Activated naive CD4-positive, alpha-beta T cell treated with anti-CD3 and anti-CD28 coated beads, Interleukin-2, amount 10 ng/mL, durations not matched to agents 7 days and 5 days (primary cell): ENCODE measurements around the gene SLC5A10.
"Not testable (repeated sequence)": the region's sequence is repeated elsewhere in the genome, so short reads cannot be mapped to it uniquely, and the experiment has no call there.

Source experiments
- CTCF ChIA-PET: fragments of 350-600 bp; sonication (Branson Sonifier 250); formaldehyde crosslinking; loops from one replicate; lab custom pipeline; 2021; ENCODE audit warnings: antibody characterized with exemption; lab: Charles Lee
- DNase-seq: peaks from one replicate; pipeline ENCODE4 v3.0.0-alpha.2; 2020
- H3K27ac Mint-ChIP-seq: one replicate; pipeline ENCODE4 v1.8.0; 2021; ENCODE audit warnings: mild to moderate bottlenecking, moderate library complexity, mixed read lengths
- H3K27me3 Mint-ChIP-seq: one replicate; pipeline ENCODE4 v1.8.0; 2021; ENCODE audit warnings: mild to moderate bottlenecking, mixed read lengths
- H3K36me3 Mint-ChIP-seq: one replicate; pipeline ENCODE4 v1.8.0; 2021; ENCODE audit warnings: mixed read lengths
- H3K4me1 Mint-ChIP-seq: one replicate; pipeline ENCODE4 v1.8.0; 2021; ENCODE audit warnings: mixed read lengths
- H3K4me3 Mint-ChIP-seq: one replicate; pipeline ENCODE4 v1.8.0; 2021; ENCODE audit warnings: mild to moderate bottlenecking, moderate library complexity, mixed read lengths
- H3K9me3 Mint-ChIP-seq: one replicate; pipeline ENCODE4 v1.8.0; 2021; ENCODE audit warnings: mixed read lengths

Gene SLC5A10

GRCh38 chr17:18955009-18955408 is 3.0 kb downstream of the SLC5A10 start:
- peak overlapping the region; percentile 81 for H3K27ac Mint-ChIP-seq
- no peak for DNase-seq
- peaks cover 38% of the 10 kb centered on the region for H3K4me1 Mint-ChIP-seq
- CTCF ChIA-PET = interaction anchor here (0.6 kb wide), 1 partner anchor 105 kb away, joined by 3 read pairs; no protein-coding TSS in a partner anchor
- H3K4me3 Mint-ChIP-seq = no peak overlapping the region
- peaks cover 2% of the 10 kb centered on the region for H3K9me3 Mint-ChIP-seq
- peaks cover 3% of the 10 kb centered on the region for H3K36me3 Mint-ChIP-seq
- peaks cover 34% of the 10 kb centered on the region for H3K27me3 Mint-ChIP-seq

- H3K36me3 Mint-ChIP-seq, H3K4me3 Mint-ChIP-seq, CTCF ChIA-PET, H3K9me3 Mint-ChIP-seq, DNase-seq: not testable (repeated sequence)
- peaks cover 24% of the 10 kb centered on the region for H3K27me3 Mint-ChIP-seq
- peak overlapping the region; percentile 81 for H3K27ac Mint-ChIP-seq
- H3K4me1 Mint-ChIP-seq = peaks cover 44% of the 10 kb centered on the region
These were observed 4.1 kb downstream of the SLC5A10 start for GRCh38 chr17:18956021-18956420.

DNA sequence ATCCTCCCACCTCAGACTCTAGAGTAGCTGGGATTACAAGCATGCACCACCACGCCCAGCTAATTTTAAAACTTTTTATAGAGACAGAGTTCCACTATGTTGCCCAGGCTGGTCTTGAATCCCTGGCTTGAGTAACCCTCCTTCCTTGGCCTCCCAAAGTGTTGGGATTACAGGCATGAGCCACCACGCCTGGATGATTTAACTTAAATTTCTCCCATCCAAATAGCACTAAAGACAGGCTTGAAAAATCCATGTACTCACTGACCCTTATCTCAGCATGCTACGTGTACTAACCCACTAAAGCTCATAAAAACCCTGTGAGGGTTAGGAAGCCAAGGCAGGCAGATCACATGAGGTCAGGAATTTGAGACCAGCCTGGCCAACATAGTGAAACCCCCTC is 4.6 kb downstream of the SLC5A10 start:
- DNase-seq = peak; percentile 14
- H3K4me1 Mint-ChIP-seq = peaks cover 44% of the 10 kb centered on the region
- peaks cover 18% of the 10 kb centered on the region for H3K27me3 Mint-ChIP-seq
- H3K36me3 Mint-ChIP-seq = peaks cover 3% of the 10 kb centered on the region
- H3K4me3 Mint-ChIP-seq = no peak overlapping the region
- H3K9me3 Mint-ChIP-seq = peaks cover 2% of the 10 kb centered on the region
- peak overlapping the region; percentile 37 for H3K27ac Mint-ChIP-seq
- CTCF ChIA-PET = interaction anchor here (1.4 kb wide), 1 partner anchor 331 kb away, joined by 4 read pairs; no protein-coding TSS in a partner anchor

DNA sequence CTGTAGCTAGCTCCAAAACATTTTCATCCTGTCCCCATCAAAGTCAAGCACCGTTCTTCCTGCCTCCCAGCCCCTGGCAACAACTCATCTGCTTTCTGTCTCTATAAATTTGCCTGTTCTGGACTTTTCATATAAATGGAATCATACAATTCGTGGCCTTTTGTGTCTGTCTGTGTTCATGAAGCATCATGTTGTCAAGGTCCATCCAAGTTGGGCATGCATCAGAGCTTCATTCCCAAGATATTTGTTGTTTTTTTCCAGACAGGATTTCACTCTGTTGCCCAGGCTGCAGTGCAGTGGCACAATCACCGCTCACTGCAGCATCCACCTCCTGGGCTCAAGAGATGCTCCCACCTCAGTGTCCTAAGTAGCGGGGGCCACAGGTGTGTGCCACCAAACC is 5.9 kb downstream of the SLC5A10 start:
- CTCF ChIA-PET = interaction anchor here (1.4 kb wide), 1 partner anchor 332 kb away, joined by 4 read pairs; no protein-coding TSS in a partner anchor

DNA sequence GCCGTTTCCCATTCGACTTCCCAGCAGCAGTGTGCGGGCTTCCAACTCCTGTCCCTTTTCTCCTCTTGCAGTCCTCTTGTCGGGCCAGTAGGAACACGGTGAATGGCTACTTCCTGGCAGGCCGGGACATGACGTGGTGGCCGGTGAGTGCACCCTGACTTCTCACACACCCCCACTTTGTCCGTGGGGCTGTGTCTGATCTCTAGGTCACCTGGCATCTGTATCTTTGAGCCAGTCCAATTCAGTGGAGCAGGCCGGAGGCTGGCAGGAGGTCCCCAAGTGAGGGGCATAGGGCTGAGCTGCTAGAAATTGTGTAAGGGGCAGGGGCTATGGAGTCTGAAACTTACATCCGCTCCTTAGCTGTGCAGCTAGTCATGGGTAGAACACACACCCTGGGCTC is 6.6 kb downstream of the SLC5A10 start:
- Mint-ChIP-seq H3K9me3 (peaks cover 2% of the 10 kb centered on the region), H3K36me3 (peaks cover 3% of the 10 kb centered on the region)

More for the DNA sequence above, 5.9 kb downstream of the SLC5A10 start:
- Mint-ChIP-seq H3K4me1 (peaks cover 44% of the 10 kb centered on the region), H3K27ac (no peak overlapping the region), H3K36me3 (peaks cover 3% of the 10 kb centered on the region), H3K4me3 (no peak overlapping the region), H3K27me3 (peaks cover 15% of the 10 kb centered on the region), H3K9me3 (peaks cover 2% of the 10 kb centered on the region)
- DNase-seq = peak; percentile 16

GRCh38 chr17:18959071-18959844 is 7.3 kb downstream of the SLC5A10 start:
- peaks cover 2% of the 10 kb centered on the region for H3K9me3 Mint-ChIP-seq
- H3K36me3 Mint-ChIP-seq = peaks cover 2% of the 10 kb centered on the region
- CTCF ChIA-PET = no interaction called here
- peaks cover 17% of the 10 kb centered on the region for H3K27me3 Mint-ChIP-seq
- no peak for DNase-seq
- H3K27ac Mint-ChIP-seq = no peak overlapping the region
- H3K4me1 Mint-ChIP-seq = peaks cover 36% of the 10 kb centered on the region
- no peak overlapping the region for H3K4me3 Mint-ChIP-seq

More for the DNA sequence above, 6.6 kb downstream of the SLC5A10 start:
- DNase-seq = peak; percentile 17
- Mint-ChIP-seq H3K4me1 (peaks cover 42% of the 10 kb centered on the region), H3K27me3 (peaks cover 15% of the 10 kb centered on the region), H3K4me3 (no peak overlapping the region), H3K27ac (no peak overlapping the region)
- CTCF ChIA-PET = no interaction called here

- H3K27ac Mint-ChIP-seq = no peak overlapping the region
- H3K36me3 Mint-ChIP-seq = no peaks in the 10 kb centered on the region
- H3K27me3 Mint-ChIP-seq = peaks cover 14% of the 10 kb centered on the region
- DNase-seq = no peak
- CTCF ChIA-PET = interaction anchor here (1.0 to 1.5 kb wide), 4 partner anchors 13 to 100 kb away, joined by 3 to 9 read pairs (median 4); no protein-coding TSS in a partner anchor
- peaks cover 30% of the 10 kb centered on the region for H3K4me1 Mint-ChIP-seq
- no peak overlapping the region for H3K4me3 Mint-ChIP-seq
- peaks cover 2% of the 10 kb centered on the region for H3K9me3 Mint-ChIP-seq
These were observed 7.9 kb downstream of the SLC5A10 start for GRCh38 chr17:18959845-18960240.

DNA sequence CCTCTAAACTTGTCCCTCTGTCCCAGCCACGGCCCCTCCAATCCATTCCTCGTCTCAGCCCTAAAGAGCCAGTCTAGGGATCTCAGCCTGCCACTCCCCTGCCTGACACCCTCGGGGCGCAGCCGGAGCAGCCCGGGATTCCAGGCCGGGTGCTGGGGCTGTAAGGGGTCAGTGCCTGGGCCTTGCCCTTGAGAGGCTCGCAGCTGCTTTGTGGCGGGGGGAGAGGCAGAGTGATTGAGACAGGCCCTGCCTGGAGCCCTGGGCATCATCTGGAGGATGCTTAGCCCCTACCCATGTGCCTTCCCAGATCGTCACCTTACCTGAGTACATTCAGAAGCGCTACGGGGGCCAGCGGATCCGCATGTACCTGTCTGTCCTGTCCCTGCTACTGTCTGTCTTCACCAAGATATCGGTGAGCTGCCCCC is 8.3 kb downstream of the SLC5A10 start:
- Mint-ChIP-seq H3K27me3 (peaks cover 14% of the 10 kb centered on the region), H3K27ac (no peak overlapping the region), H3K36me3 (no peaks in the 10 kb centered on the region), H3K9me3 (peaks cover 2% of the 10 kb centered on the region), H3K4me3 (no peak overlapping the region), H3K4me1 (peaks cover 26% of the 10 kb centered on the region)
- DNase-seq = no peak
- CTCF ChIA-PET = interaction anchor here (1.0 to 1.5 kb wide), 6 partner anchors 12 to 101 kb away, joined by 3 to 9 read pairs (median 4); no protein-coding TSS in a partner anchor

GRCh38 chr17:18960803-18961511 is 9.0 kb downstream of the SLC5A10 start:
- H3K27ac Mint-ChIP-seq = peak overlapping the region; percentile 26
- H3K4me1 Mint-ChIP-seq = peaks cover 20% of the 10 kb centered on the region
- CTCF ChIA-PET = interaction anchor here (0.6 to 1.6 kb wide), 26 partner anchors 9 to 335 kb away, joined by 3 to 9 read pairs (median 3); no protein-coding TSS in a partner anchor
- DNase-seq = peak; percentile 83
- peaks cover 14% of the 10 kb centered on the region for H3K27me3 Mint-ChIP-seq
- H3K9me3 Mint-ChIP-seq = peaks cover 2% of the 10 kb centered on the region
- no peak overlapping the region for H3K4me3 Mint-ChIP-seq
- H3K36me3 Mint-ChIP-seq = no peaks in the 10 kb centered on the region

DNA sequence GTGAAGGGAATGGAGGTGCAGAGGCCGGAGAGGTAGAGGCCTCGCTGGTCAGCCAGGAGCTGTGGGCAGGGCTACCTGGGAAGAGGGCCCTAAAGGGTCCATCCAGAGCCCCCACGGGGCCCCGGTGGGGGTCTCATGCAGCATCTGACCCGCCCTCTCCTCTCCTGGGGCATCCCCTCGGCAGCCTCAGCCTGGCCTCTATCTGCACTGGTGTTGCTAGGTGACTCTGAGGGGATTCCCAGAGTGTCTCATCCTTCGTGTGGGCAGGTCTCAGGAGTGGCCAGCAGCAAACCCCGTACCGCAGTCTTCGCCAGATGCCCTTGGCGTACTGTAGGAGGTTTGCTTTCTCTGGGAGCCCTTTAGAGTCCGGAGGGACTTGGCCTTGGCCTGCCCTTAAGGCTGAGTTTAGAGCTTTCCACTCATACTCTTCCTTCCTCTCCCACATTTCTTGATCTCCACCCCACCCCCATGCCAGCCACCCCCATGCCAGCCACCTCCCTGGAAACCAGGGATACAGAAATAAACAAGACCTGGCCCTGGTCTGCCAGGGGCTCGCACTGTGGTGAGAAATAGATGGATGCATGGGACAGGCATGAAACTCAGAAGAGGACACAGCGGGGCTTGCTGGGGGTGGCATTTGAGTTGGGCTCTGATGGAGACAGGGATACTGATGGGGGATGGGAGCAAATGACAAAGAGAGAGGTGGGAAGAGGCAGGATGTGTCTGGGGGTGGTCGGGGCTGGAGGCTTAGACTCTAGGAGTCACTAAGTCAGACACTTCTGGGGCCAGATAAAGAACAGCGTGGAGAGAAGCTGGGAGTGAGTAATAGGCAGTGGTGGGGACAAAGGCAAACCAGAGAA is 9.9 kb downstream of the SLC5A10 start:
- H3K27me3 Mint-ChIP-seq = peaks cover 14% of the 10 kb centered on the region
- DNase-seq = no peak
- no peak overlapping the region for H3K4me3 Mint-ChIP-seq
- CTCF ChIA-PET = interaction anchor here (0.7 to 1.6 kb wide), 22 partner anchors 8 to 336 kb away, joined by 3 to 9 read pairs (median 3); no protein-coding TSS in a partner anchor
- H3K36me3 Mint-ChIP-seq = no peaks in the 10 kb centered on the region
- H3K9me3 Mint-ChIP-seq = no peaks in the 10 kb centered on the region
- H3K27ac Mint-ChIP-seq = no peak overlapping the region
- H3K4me1 Mint-ChIP-seq = peaks cover 13% of the 10 kb centered on the region

DNA sequence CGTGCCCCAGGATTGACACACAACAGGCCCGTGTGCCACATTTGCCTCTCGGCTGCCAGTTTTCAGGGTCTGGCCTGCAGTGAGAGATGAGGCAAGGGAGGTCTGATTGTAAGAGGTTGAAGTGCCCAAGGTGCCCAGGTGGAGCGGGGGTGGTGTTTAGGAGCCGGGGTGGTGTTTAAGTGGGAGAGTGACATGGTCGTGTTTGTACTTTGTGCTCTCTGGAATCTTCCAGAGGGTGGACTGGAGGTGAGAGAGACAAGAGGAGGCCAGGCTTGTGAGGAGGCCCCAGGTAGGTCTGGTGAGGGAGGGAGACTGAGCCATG is 10.5 kb downstream of the SLC5A10 start:
- Mint-ChIP-seq H3K4me1 (peaks cover 10% of the 10 kb centered on the region), H3K27ac (no peak overlapping the region), H3K27me3 (peaks cover 14% of the 10 kb centered on the region), H3K9me3 (no peaks in the 10 kb centered on the region), H3K4me3 (no peak overlapping the region), H3K36me3 (no peaks in the 10 kb centered on the region)
- DNase-seq = no peak
- CTCF ChIA-PET = interaction anchor here (0.9 to 1.4 kb wide), 2 partner anchors 80 to 337 kb away, joined by 3 to 4 read pairs; no protein-coding TSS in a partner anchor

DNA sequence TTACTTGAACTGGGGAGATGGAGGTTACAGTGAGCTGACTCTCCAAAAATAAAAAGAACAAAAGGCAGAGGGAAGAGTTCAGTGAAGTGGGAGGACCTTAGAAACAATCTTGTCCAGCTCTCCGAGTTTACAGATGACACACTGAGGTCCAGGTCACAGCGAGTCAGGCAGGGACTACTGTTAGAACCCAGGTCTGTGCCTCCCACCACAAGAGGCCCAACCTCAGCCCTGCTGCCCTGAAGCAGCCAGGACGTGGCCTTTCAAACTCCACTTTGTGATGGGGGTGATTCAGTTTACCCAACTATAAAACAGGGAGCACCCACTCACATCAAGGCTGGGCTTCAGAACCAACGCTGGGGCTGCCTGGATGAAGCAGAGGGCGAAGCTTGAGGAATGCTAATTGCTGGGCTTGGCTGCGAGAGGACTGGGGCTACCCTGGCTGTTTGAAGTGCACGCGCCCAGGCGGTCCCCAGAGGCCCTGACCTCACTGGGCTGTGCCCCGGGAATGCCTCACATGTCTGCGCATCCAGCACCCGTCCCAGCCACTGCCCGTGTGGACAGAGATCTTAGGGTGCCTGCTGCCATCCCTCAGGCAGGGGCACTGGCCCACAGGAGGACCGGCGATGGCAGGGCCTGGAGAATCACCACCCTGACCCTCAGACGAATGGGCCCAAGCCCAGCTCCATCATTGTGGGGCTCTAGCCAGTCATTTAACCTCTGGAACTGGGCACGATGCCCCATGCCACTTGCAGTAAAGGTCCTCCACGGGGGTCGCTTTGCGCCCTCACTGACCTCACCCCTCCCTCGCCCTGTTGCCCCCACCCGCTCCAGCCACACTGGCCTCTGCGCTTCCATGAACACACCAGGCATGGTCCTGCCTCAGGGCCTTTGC is 11.4 kb downstream of the SLC5A10 start:
- no peaks in the 10 kb centered on the region for H3K36me3 Mint-ChIP-seq
- H3K27ac Mint-ChIP-seq = no peak overlapping the region
- peaks cover 14% of the 10 kb centered on the region for H3K27me3 Mint-ChIP-seq
- CTCF ChIA-PET = interaction anchor here (0.9 kb wide), 1 partner anchor 338 kb away, joined by 4 read pairs; no protein-coding TSS in a partner anchor
- no peak for DNase-seq
- H3K9me3 Mint-ChIP-seq = no peaks in the 10 kb centered on the region
- peaks cover 6% of the 10 kb centered on the region for H3K4me1 Mint-ChIP-seq
- no peak overlapping the region for H3K4me3 Mint-ChIP-seq

DNA sequence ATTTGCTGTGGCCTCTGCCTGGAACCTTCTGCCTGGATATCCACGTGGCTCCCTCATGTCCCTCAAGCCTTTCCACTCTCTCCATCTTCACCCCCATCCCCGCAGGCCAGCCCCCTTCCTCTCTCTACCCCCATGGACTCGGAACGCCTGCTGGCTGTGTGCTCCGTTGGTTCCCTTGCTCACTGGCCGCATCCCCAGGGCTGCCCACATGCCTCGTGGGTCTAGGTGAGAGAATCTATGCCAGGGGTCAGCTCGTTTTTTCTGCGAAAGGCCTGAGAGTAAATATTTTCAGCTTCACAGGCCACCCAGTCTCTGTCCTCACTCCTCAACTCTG is 12.0 kb downstream of the SLC5A10 start:
- CTCF ChIA-PET = no interaction called here
- H3K9me3 Mint-ChIP-seq = no peaks in the 10 kb centered on the region
- peaks cover 14% of the 10 kb centered on the region for H3K27me3 Mint-ChIP-seq
- no peak overlapping the region for H3K4me3 Mint-ChIP-seq
- DNase-seq = no peak
- no peak overlapping the region for H3K27ac Mint-ChIP-seq
- peaks cover 8% of the 10 kb centered on the region for H3K4me1 Mint-ChIP-seq
- no peaks in the 10 kb centered on the region for H3K36me3 Mint-ChIP-seq
